Stimulated activated CD4-positive, alpha-beta T cell treated with anti-CD3 and anti-CD28 coated beads, Interleukin-2, amount 100 ng/mL, for 4 hours (primary cell): ENCODE measurements around the gene LRWD1.
A peak's percentile ranks its signal among the peaks of the same experiment; 100 is the strongest.
"Not testable (repeated sequence)": the region's sequence is repeated elsewhere in the genome, so short reads cannot be mapped to it uniquely, and the experiment has no call there.

Experiments
- DNase-seq: peaks from one replicate; pipeline ENCODE4 v3.0.0-alpha.2; 2020; ENCODE audit warnings: low read depth

The LRWD1 gene

GRCh38 chr7:102496861-102497260 is 32.1 kb downstream of the LRWD1 start:
- not testable (repeated sequence) for DNase-seq

GRCh38 chr7:102497308-102497707 is 32.5 kb downstream of the LRWD1 start:
- not testable (repeated sequence) for DNase-seq

GRCh38 chr7:102498321-102498720 is 33.5 kb downstream of the LRWD1 start:
- not testable (repeated sequence) for DNase-seq

GRCh38 chr7:102503141-102503540 is 38.4 kb downstream of the LRWD1 start:
- DNase-seq, result not testable (repeated sequence)

- DNase-seq, result not testable (repeated sequence)
Observed at GRCh38 chr7:102505298-102506185, 40.8 kb downstream of the LRWD1 start.

- DNase-seq, result not testable (repeated sequence)
Observed at GRCh38 chr7:102507410-102508088, 42.8 kb downstream of the LRWD1 start.

GRCh38 chr7:102510575-102510974 is 45.8 kb downstream of the LRWD1 start:
- DNase-seq, result not testable (repeated sequence)

GRCh38 chr7:102511860-102512522 is 47.2 kb downstream of the LRWD1 start:
- DNase-seq, result not testable (repeated sequence)

GRCh38 chr7:102512642-102513221 is 47.9 kb downstream of the LRWD1 start:
- DNase-seq, result not testable (repeated sequence)

GRCh38 chr7:102514881-102515721 is 50.3 kb downstream of the LRWD1 start:
- DNase-seq, result not testable (repeated sequence)

- DNase-seq, result not testable (repeated sequence)
Observed at GRCh38 chr7:102515889-102516288, 51.1 kb downstream of the LRWD1 start.

- DNase-seq, result not testable (repeated sequence)
Observed at GRCh38 chr7:102516951-102517350, 52.2 kb downstream of the LRWD1 start.

- DNase-seq, result peak; percentile 13
Observed at GRCh38 chr7:102517550-102518147, 52.9 kb downstream of the LRWD1 start, which contains the start of gene RASA4B. RASA4B (minus strand) TSS chr7:102517777; CDS start chr7:102517710, 67 bp downstream.

- DNase-seq, result not testable (repeated sequence)
Observed at GRCh38 chr7:102520797-102521196, 56.0 kb downstream of the LRWD1 start.
